SU-DHL-6 (cell line): Measurements from ENCODE around the gene SHROOM4.

Source experiments
- H2AFZ ChIP-seq: fragments of 200-600 bp; sonication (generic); 2 replicates; pipeline ENCODE4 v1.6.1; 2014; ENCODE audit warnings: low read depth, mild to moderate bottlenecking, moderate library complexity, mixed read lengths, antibody characterized with exemption, low read length; ENCODE audit not compliant: severe bottlenecking
- H3F3A ChIP-seq: fragments of 200-600 bp; shearing (Covaris generic); 2 replicates; pipeline ENCODE4 v1.6.0; 2016; ENCODE audit warnings: antibody characterized with exemption, mild to moderate bottlenecking; ENCODE audit not compliant: insufficient read depth
- H3K27ac ChIP-seq: fragments of 200-600 bp; sonication (generic); 2 replicates; pipeline ENCODE4 v1.5.1; 2016; ENCODE audit warnings: low read depth, mild to moderate bottlenecking, low read length, moderate library complexity, mixed read lengths
- H3K27me3 ChIP-seq: fragments of 200-600 bp; sonication (generic), shearing (Covaris generic); 2 replicates; pipeline ENCODE4 v1.6.0; 2014; ENCODE audit warnings: mild to moderate bottlenecking, low read length
- H3K36me3 ChIP-seq: fragments of 200-600 bp; sonication (generic); 2 replicates; pipeline ENCODE4 v1.6.1; 2014; ENCODE audit warnings: mild to moderate bottlenecking, low read length, mixed read lengths
- H3K4me2 ChIP-seq: fragments of 300-600, 200-600 bp; shearing (Covaris generic), sonication (generic); 2 replicates; pipeline ENCODE4 v1.6.0; 2014; ENCODE audit warnings: low read length, low read depth, mild to moderate bottlenecking; ENCODE audit not compliant: poor library complexity, severe bottlenecking
- H3K4me3 ChIP-seq: fragments of 200-600 bp; sonication (generic); 2 replicates; pipeline ENCODE4 v1.5.1; 2014; ENCODE audit warnings: antibody characterized with exemption, low read length, mild to moderate bottlenecking, mixed read lengths; ENCODE audit not compliant: insufficient read depth, poor library complexity, severe bottlenecking
- H3K79me2 ChIP-seq: fragments of 200-600 bp; sonication (generic); 2 replicates; pipeline ENCODE4 v1.6.1; 2014; ENCODE audit warnings: mild to moderate bottlenecking, low read length, moderate library complexity; ENCODE audit not compliant: insufficient read depth
- H3K9ac ChIP-seq: fragments of 200-600 bp; sonication (generic); 2 replicates; pipeline ENCODE4 v1.7.0; 2014; ENCODE audit warnings: mild to moderate bottlenecking, low read length
- H3K9me2 ChIP-seq: fragments of 200-600 bp; sonication (generic); replicated peaks from 2 replicates; pipeline ENCODE4 v1.6.1; 2014; ENCODE audit warnings: low read length; ENCODE audit not compliant: insufficient read depth
- H3K9me3 ChIP-seq: fragments of 200-600 bp; sonication (generic); 2 replicates; pipeline ENCODE4 v1.6.1; 2014; ENCODE audit warnings: low read length, mixed read lengths; ENCODE audit not compliant: insufficient read depth
- H4K20me1 ChIP-seq: fragments of 200-600 bp; sonication (generic); 2 replicates; pipeline ENCODE4 v1.6.1; 2014; ENCODE audit warnings: low read depth, mild to moderate bottlenecking, antibody characterized with exemption, low read length, moderate library complexity, mixed read lengths
- EZH2phosphoT487 ChIP-seq: fragments of 200-600 bp; sonication (generic), shearing (Covaris generic); conservative IDR thresholded peaks from 2 replicates; pipeline ENCODE4 v1.6.1; 2018; ENCODE audit warnings: mild to moderate bottlenecking, antibody characterized with exemption, low read length, moderate library complexity, mixed read lengths
- TF ChIP-seq, protein P1 (sequence below): fragments of 200-600 bp; sonication (generic); IDR thresholded peaks from one replicate; pipeline ENCODE4 v1.5.1; 2017; ENCODE audit warnings: antibody characterized with exemption, mild to moderate bottlenecking, low read length, moderate library complexity; ENCODE audit not compliant: insufficient read depth, poor library complexity, severe bottlenecking

Gene SHROOM4

GRCh38 chrX:50725310-50725709 lies 88.7 kb downstream of the SHROOM4 start:
- H3F3A ChIP-seq, result no peaks in the 10 kb centered on the region
- H3K36me3 ChIP-seq, result no peaks in the 10 kb centered on the region
- TF ChIP-seq, protein P1, sequence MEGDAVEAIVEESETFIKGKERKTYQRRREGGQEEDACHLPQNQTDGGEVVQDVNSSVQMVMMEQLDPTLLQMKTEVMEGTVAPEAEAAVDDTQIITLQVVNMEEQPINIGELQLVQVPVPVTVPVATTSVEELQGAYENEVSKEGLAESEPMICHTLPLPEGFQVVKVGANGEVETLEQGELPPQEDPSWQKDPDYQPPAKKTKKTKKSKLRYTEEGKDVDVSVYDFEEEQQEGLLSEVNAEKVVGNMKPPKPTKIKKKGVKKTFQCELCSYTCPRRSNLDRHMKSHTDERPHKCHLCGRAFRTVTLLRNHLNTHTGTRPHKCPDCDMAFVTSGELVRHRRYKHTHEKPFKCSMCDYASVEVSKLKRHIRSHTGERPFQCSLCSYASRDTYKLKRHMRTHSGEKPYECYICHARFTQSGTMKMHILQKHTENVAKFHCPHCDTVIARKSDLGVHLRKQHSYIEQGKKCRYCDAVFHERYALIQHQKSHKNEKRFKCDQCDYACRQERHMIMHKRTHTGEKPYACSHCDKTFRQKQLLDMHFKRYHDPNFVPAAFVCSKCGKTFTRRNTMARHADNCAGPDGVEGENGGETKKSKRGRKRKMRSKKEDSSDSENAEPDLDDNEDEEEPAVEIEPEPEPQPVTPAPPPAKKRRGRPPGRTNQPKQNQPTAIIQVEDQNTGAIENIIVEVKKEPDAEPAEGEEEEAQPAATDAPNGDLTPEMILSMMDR, result no peak
- TF ChIP-seq EZH2phosphoT487, result no peak
- no peak overlapping the region for H3K9ac ChIP-seq
- no peak overlapping the region for H2AFZ ChIP-seq
- H3K27me3 ChIP-seq, result no peaks in the 10 kb centered on the region
- H3K4me3 ChIP-seq, result no peak overlapping the region
- no peak overlapping the region for H3K4me2 ChIP-seq
- H4K20me1 ChIP-seq, result no peaks in the 10 kb centered on the region
- H3K9me2 ChIP-seq, result no peaks in the 10 kb centered on the region
- H3K9me3 ChIP-seq, result no peaks in the 10 kb centered on the region
- no peaks in the 10 kb centered on the region for H3K79me2 ChIP-seq
- no peak overlapping the region for H3K27ac ChIP-seq

- Histone ChIP-seq H3K27ac (no peak overlapping the region), H3F3A (no peaks in the 10 kb centered on the region), H4K20me1 (no peaks in the 10 kb centered on the region), H3K79me2 (no peaks in the 10 kb centered on the region), H3K36me3 (no peaks in the 10 kb centered on the region), H3K4me2 (no peak overlapping the region), H2AFZ (no peak overlapping the region), H3K27me3 (no peaks in the 10 kb centered on the region), H3K9me2 (no peaks in the 10 kb centered on the region), H3K9ac (no peak overlapping the region), H3K9me3 (no peaks in the 10 kb centered on the region), H3K4me3 (no peak overlapping the region)
- no peak for TF ChIP-seq EZH2phosphoT487
- TF ChIP-seq, protein P1, result no peak
These were observed 91.0 kb downstream of the SHROOM4 start for GRCh38 chrX:50723006-50723405.

GRCh38 chrX:50721764-50722521 lies 92.1 kb downstream of the SHROOM4 start:
- H3K4me3 ChIP-seq, result no peak overlapping the region
- H3F3A ChIP-seq, result no peaks in the 10 kb centered on the region
- no peak overlapping the region for H3K27ac ChIP-seq
- no peaks in the 10 kb centered on the region for H3K36me3 ChIP-seq
- H3K4me2 ChIP-seq, result no peak overlapping the region
- no peaks in the 10 kb centered on the region for H3K27me3 ChIP-seq
- H3K9me2 ChIP-seq, result no peaks in the 10 kb centered on the region
- H4K20me1 ChIP-seq, result no peaks in the 10 kb centered on the region
- H2AFZ ChIP-seq, result no peak overlapping the region
- no peaks in the 10 kb centered on the region for H3K79me2 ChIP-seq
- H3K9me3 ChIP-seq, result no peaks in the 10 kb centered on the region
- no peak overlapping the region for H3K9ac ChIP-seq
- TF ChIP-seq, protein P1, result no peak
- no peak for TF ChIP-seq EZH2phosphoT487
